PC-3 (cell line): Measurements from ENCODE around the gene HDAC5. TPM values are rescaled to one million over a fixed set of nuclear protein-coding genes. Genes with fewer than 3 reads are reported as not detected.
"Not testable (repeated sequence)": the region's sequence is repeated elsewhere in the genome, so short reads cannot be mapped to it uniquely, and the experiment has no call there.

Source experiments
- ATAC-seq: fragments of 200-7000 bp; cut with Tn5 transposase; 2 replicates; pipeline ENCODE4 v1.9.1; 2020; ENCODE audit warnings: mild to moderate bottlenecking, moderate library complexity
- BruUV-seq: library from RNA; stranded (reverse); fragments of 400-500 nt; replicated peaks from 2 replicates; lab custom pipeline; 2021; lab: Mats Ljungman, UMichigan
- CTCF ChIA-PET: fragments of 300-600 bp; sonication (Branson Sonifier 250); formaldehyde crosslinking; loops from one replicate; lab custom pipeline; 2022; ENCODE audit warnings: antibody characterized with exemption; lab: Charles Lee
- POLR2A ChIA-PET: fragments of 300-600 bp; sonication (Branson Sonifier 250); formaldehyde crosslinking; loops from one replicate; lab custom pipeline; 2022; ENCODE audit warnings: antibody characterized with exemption; ENCODE audit not compliant: unreplicated experiment; lab: Charles Lee
- DNase-seq: peaks from one replicate; pipeline ENCODE4 v3.0.0-alpha.2; 2015
- H2AFZ ChIP-seq: fragments of 300-600 bp; sonication (generic); 2 replicates; pipeline ENCODE4 v1.6.0; 2016; ENCODE audit warnings: antibody characterized with exemption, low read length
- H3F3A ChIP-seq: fragments of 300-600 bp; sonication (generic); one replicate; pipeline ENCODE4 v1.6.0; 2017; ENCODE audit warnings: antibody characterized with exemption, low read length, control low read depth, mild to moderate bottlenecking; ENCODE audit not compliant: unreplicated experiment
- H3K27ac ChIP-seq: fragments of 300-600 bp; sonication (generic); 2 replicates; pipeline ENCODE4 v1.5.1; 2016; ENCODE audit warnings: mild to moderate bottlenecking, low read length
- H3K27me3 ChIP-seq: fragments of 300-600 bp; sonication (generic); 2 replicates; pipeline ENCODE4 v1.6.1; 2016; ENCODE audit warnings: low read length, mixed read lengths
- H3K36me3 ChIP-seq: fragments of 300-600 bp; sonication (generic); 2 replicates; pipeline ENCODE4 v1.6.1; 2016; ENCODE audit warnings: low read depth, mixed run types, low read length, mixed read lengths
- H3K4me1 ChIP-seq: fragments of 300-600 bp; sonication (generic); 2 replicates; pipeline ENCODE4 v1.5.1; 2016; ENCODE audit warnings: low read length; ENCODE audit not compliant: insufficient read depth
- H3K4me2 ChIP-seq: fragments of 300-600 bp; sonication (generic); 2 replicates; pipeline ENCODE4 v1.6.0; 2016; ENCODE audit warnings: low read length
- H3K4me3 ChIP-seq: fragments of 300-600 bp; sonication (generic); 2 replicates; pipeline ENCODE4 v1.5.1; 2016; ENCODE audit warnings: mild to moderate bottlenecking, low read length, mixed read lengths
- H3K79me2 ChIP-seq: fragments of 300-600 bp; sonication (generic); 2 replicates; pipeline ENCODE4 v1.6.1; 2017; ENCODE audit warnings: low read length, mixed read lengths
- H3K9ac ChIP-seq: fragments of 300-600 bp; sonication (generic); 2 replicates; pipeline ENCODE4 v1.6.0; 2016; ENCODE audit warnings: mild to moderate bottlenecking, low read length
- H3K9me2 ChIP-seq: fragments of 300-600 bp; sonication (generic); replicated peaks from 2 replicates; pipeline ENCODE4 v1.6.1; 2016; ENCODE audit warnings: mixed run types, low read length, mixed read lengths
- H3K9me3 ChIP-seq: fragments of 300-600 bp; sonication (generic); 2 replicates; pipeline ENCODE4 v1.6.1; 2016; ENCODE audit warnings: low read length, mixed read lengths
- H4K20me1 ChIP-seq: fragments of 300-600 bp; sonication (generic); 2 replicates; pipeline ENCODE4 v1.6.1; 2016; ENCODE audit warnings: low read length, mixed read lengths
- CTCF ChIP-seq: fragments of 300-600 bp; sonication (generic); conservative IDR thresholded peaks from 2 replicates; pipeline ENCODE4 v1.5.1; 2017; ENCODE audit warnings: antibody characterized with exemption, low read depth, mild to moderate bottlenecking, low read length
- EZH2 ChIP-seq: fragments of 300-600 bp; sonication (generic); IDR thresholded peaks from one replicate; pipeline ENCODE4 v1.6.1; 2017; ENCODE audit warnings: antibody characterized with exemption, mild to moderate bottlenecking, low read length; ENCODE audit not compliant: unreplicated experiment
- EZH2phosphoT487 ChIP-seq: fragments of 300-600 bp; sonication (generic); IDR thresholded peaks from 2 replicates; pipeline ENCODE4 v1.6.1; 2018; ENCODE audit warnings: mild to moderate bottlenecking, antibody characterized with exemption, low read length, borderline replicate concordance
- intact Hi-C: fragments of 100-400 bp; cut with micrococcal nuclease; formaldehyde crosslinking; loops from 2 replicates; pipeline ENCODE4 v1.9.0; 2023
- total RNA-seq: library from RNA; depleted of rRNA; stranded (reverse); fragments of >200 nt; gene quantifications from 2 replicates; pipeline ENCODE4 v1.2.3, GENCODE V29; 2014

Gene HDAC5
- total RNA-seq, 1 experiment from 2014 or later: 39.1 TPM

DNA sequence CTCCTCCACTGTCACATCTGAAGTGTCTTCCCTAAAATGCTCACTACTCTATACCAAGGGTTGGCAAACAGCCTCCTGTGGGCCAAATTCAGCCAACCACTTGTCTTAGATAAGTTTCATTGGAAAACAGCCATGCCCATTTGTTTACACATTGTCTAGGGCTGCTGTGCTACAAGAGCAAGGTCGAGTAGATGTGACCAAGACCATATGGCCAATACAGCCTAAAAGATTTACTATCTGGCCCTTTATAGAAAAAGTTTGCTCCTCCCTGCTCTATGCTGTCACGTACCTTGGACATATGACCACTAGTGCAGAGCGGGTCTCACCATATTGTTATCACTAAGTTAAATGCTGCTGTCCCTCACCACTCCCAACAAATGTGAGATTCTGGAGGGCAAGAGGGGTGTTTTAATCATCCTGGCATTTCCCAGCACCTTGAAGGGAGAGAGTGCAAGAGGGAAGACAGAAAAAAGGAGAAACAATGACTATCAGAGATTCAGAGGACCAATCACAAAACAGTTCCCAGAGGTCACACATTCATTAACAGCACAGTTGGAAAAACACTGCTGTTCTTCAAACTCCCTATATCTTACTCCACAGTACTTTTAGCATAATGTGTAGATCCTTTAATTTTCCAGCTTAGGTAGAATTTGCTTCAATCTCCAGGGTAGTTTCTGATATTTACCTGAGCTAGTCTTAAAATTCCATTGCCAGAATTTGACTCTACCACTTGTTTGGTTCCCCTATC, 70.1 kb downstream of the HDAC5 start:
- Histone ChIP-seq H3K36me3 (peaks cover 67% of the 10 kb centered on the region), H3K4me2 (no peak overlapping the region), H3K4me3 (no peak overlapping the region), H3K9me2 (no peaks in the 10 kb centered on the region), H3K4me1 (no peaks in the 10 kb centered on the region), H3K9ac (no peak overlapping the region), H3K27ac (no peak overlapping the region), H3K79me2 (peaks cover 94% of the 10 kb centered on the region), H2AFZ (no peak overlapping the region), H4K20me1 (peaks cover 14% of the 10 kb centered on the region; the same call in 1 of the 2 replicates), H3F3A (no peaks in the 10 kb centered on the region), H3K9me3 (no peaks in the 10 kb centered on the region), H3K27me3 (no peaks in the 10 kb centered on the region)
- ChIA-PET POLR2A (no interaction called here), CTCF (no interaction called here)
- ATAC-seq (no peak; the same call in 1 of the 2 replicates), DNase-seq (no peak)
- TF ChIP-seq CTCF (no peak), EZH2phosphoT487 (no peak), EZH2 (no peak)
- BruUV-seq: TSS peak; percentile 10
- intact Hi-C loops: no loop called here

- Histone ChIP-seq H3K4me2 (no peak overlapping the region), H3K4me3 (no peak overlapping the region), H3K27ac (no peak overlapping the region), H3K9me3 (no peaks in the 10 kb centered on the region), H2AFZ (no peak overlapping the region), H3K9ac (no peak overlapping the region), H3K27me3 (no peaks in the 10 kb centered on the region), H4K20me1 (peaks cover 17% of the 10 kb centered on the region), H3F3A (peaks cover 5% of the 10 kb centered on the region), H3K36me3 (peaks cover 66% of the 10 kb centered on the region), H3K4me1 (peaks cover 9% of the 10 kb centered on the region), H3K79me2 (peaks cover 91% of the 10 kb centered on the region), H3K9me2 (no peaks in the 10 kb centered on the region)
- no peak for ATAC-seq
- TF ChIP-seq EZH2phosphoT487: no peak
- no peak for TF ChIP-seq CTCF
- BruUV-seq: no TSS peak
- intact Hi-C loops: no loop called here
- CTCF ChIA-PET: no interaction called here
- no peak for DNase-seq
- POLR2A ChIA-PET: no interaction called here
These were observed 74.0 kb downstream of the HDAC5 start for GRCh38 chr17:44049294-44050060.

GRCh38 chr17:44046893-44047292, 76.5 kb downstream of the HDAC5 start:
- Histone ChIP-seq H3K79me2 (peaks cover 90% of the 10 kb centered on the region), H3K4me1 (peaks cover 16% of the 10 kb centered on the region), H3K36me3 (peaks cover 52% of the 10 kb centered on the region), H4K20me1 (peaks cover 30% of the 10 kb centered on the region)
- H3K9ac ChIP-seq, intact Hi-C loops, H3K27ac ChIP-seq, H3K4me3 ChIP-seq, H3K9me2 ChIP-seq, CTCF ChIA-PET, DNase-seq, H3K9me3 ChIP-seq, H3K27me3 ChIP-seq, H2AFZ ChIP-seq, H3F3A ChIP-seq, H3K4me2 ChIP-seq, POLR2A ChIA-PET, BruUV-seq, ATAC-seq: not testable (repeated sequence)
